ENCODE data around the gene RAP1GAP2.

RAP1GAP2 gene

GRCh38 chr17:2909846-2910234 lies 113.6 kb downstream of the RAP1GAP2 start:
- H3K4me1 ChIP-seq (ENCODE audit: control insufficient read depth, low read length) = no peaks in the 10 kb centered on the region
- TF ChIP-seq CTCF (IDR thresholded peaks at IDR 0.05; ENCODE audit: low read depth, low read length, poor library complexity, severe bottlenecking) (no peak), EZH2phosphoT487 (IDR thresholded peaks at IDR 0.05; ENCODE audit: borderline replicate concordance, low read length) (no peak)
- H3K4me3 ChIP-seq (ENCODE audit: low read length) = no peak overlapping the region
- no peaks in the 10 kb centered on the region for H3F3A ChIP-seq (ENCODE audit: control insufficient read depth, insufficient read depth)
- no peak overlapping the region for H3K4me2 ChIP-seq (ENCODE audit: low read length)
- no peaks in the 10 kb centered on the region for H3K9me2 ChIP-seq (replicated peaks; ENCODE audit: control insufficient read depth, low read length)
- H3K27me3 ChIP-seq (ENCODE audit: control insufficient read depth, low read length) = no peaks in the 10 kb centered on the region
- H4K20me1 ChIP-seq (ENCODE audit: control insufficient read depth, insufficient read depth, low read depth, low read length) = no peaks in the 10 kb centered on the region
- peaks cover 4% of the 10 kb centered on the region; the same call in 1 of the 2 replicates for H3K9me3 ChIP-seq (ENCODE audit: control insufficient read depth, insufficient read depth, low read length)
- peaks cover 17% of the 10 kb centered on the region for H3K36me3 ChIP-seq (ENCODE audit: control insufficient read depth, low read length)
- H3K79me2 ChIP-seq (ENCODE audit: control insufficient read depth, low read length) = no peaks in the 10 kb centered on the region
- H3K27ac ChIP-seq (ENCODE audit: low read depth, low read length) = no peak overlapping the region

DNA sequence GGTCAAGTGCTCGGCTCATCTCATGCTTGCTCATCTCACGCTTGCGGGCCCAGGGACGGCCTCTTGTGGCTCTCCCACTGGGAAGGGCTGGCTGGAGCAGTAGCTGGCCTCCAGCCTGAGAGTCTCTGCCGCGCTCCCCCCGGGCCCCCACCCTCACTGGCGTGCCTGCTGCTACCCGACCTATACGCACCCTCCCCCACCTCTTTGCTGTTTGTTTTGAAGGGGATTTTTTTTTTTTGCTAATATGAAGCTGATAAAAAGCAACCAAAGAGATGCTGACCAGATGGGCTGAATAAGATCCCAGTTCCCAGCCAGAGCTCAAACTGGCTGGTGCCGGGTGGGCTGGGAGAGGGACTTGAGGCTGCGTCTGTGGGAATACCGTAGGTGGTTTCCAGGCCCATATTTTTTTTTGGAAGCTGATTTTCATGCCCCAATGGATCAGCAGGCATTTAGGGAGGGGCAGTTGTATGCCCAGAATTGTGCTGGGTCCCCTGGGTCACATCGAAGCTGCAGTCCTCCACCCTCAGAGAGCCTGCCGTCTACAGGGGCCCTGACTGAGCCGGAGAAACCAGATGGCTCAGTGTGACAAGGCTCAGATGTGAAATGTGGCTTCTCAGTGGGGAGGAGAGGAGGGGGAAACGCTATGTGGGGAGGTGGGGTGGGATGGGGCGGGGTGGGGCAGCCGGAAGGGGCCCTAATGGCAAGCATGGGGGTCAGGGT lies 115.0 kb downstream of the RAP1GAP2 start:
- no peaks in the 10 kb centered on the region for H3K4me1 ChIP-seq (ENCODE audit: control insufficient read depth, low read length)
- no peaks in the 10 kb centered on the region for H3F3A ChIP-seq (ENCODE audit: control insufficient read depth, insufficient read depth)
- H3K27me3 ChIP-seq (ENCODE audit: control insufficient read depth, low read length) = no peaks in the 10 kb centered on the region
- TF ChIP-seq EZH2phosphoT487 (IDR thresholded peaks at IDR 0.05; ENCODE audit: borderline replicate concordance, low read length) = no peak
- no peak for TF ChIP-seq CTCF (IDR thresholded peaks at IDR 0.05; ENCODE audit: low read depth, low read length, poor library complexity, severe bottlenecking)
- peaks cover 4% of the 10 kb centered on the region; the same call in 1 of the 2 replicates for H3K9me3 ChIP-seq (ENCODE audit: control insufficient read depth, insufficient read depth, low read length)
- no peaks in the 10 kb centered on the region for H3K79me2 ChIP-seq (ENCODE audit: control insufficient read depth, low read length)
- H3K4me3 ChIP-seq (ENCODE audit: low read length) = no peak overlapping the region
- no peak overlapping the region for H3K4me2 ChIP-seq (ENCODE audit: low read length)
- no peak overlapping the region for H3K27ac ChIP-seq (ENCODE audit: low read depth, low read length)
- H3K9me2 ChIP-seq (replicated peaks; ENCODE audit: control insufficient read depth, low read length) = no peaks in the 10 kb centered on the region
- H3K36me3 ChIP-seq (ENCODE audit: control insufficient read depth, low read length) = peaks cover 8% of the 10 kb centered on the region
- H4K20me1 ChIP-seq (ENCODE audit: control insufficient read depth, insufficient read depth, low read depth, low read length) = no peaks in the 10 kb centered on the region

DNA sequence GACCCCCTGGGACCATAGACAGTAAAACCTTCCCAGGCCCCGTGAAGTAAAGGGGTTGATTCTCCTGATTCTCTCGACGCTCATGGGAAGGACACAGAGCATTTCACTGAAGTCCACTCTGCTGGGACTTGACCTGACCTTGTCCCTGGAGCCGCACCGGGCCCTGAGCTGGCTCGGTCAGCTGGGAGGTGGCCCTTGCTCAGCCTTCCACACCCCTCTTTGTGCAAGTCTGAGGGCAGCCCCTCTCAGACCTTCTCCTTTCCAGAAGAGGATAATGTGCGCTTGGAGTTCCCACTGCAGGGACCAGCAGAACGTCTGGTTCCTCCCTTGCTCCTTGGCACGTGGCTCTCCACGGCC lies 115.5 kb downstream of the RAP1GAP2 start:
- no peaks in the 10 kb centered on the region for H3K79me2 ChIP-seq (ENCODE audit: control insufficient read depth, low read length)
- H3K4me2 ChIP-seq (ENCODE audit: low read length) = no peak overlapping the region
- H3K9me2 ChIP-seq (replicated peaks; ENCODE audit: control insufficient read depth, low read length) = no peaks in the 10 kb centered on the region
- H4K20me1 ChIP-seq (ENCODE audit: control insufficient read depth, insufficient read depth, low read depth, low read length) = no peaks in the 10 kb centered on the region
- H3K27me3 ChIP-seq (ENCODE audit: control insufficient read depth, low read length) = no peaks in the 10 kb centered on the region
- no peaks in the 10 kb centered on the region for H3K9me3 ChIP-seq (ENCODE audit: control insufficient read depth, insufficient read depth, low read length)
- no peak overlapping the region for H3K4me3 ChIP-seq (ENCODE audit: low read length)
- no peak overlapping the region for H3K27ac ChIP-seq (ENCODE audit: low read depth, low read length)
- TF ChIP-seq CTCF (IDR thresholded peaks at IDR 0.05; ENCODE audit: low read depth, low read length, poor library complexity, severe bottlenecking) (no peak), EZH2phosphoT487 (IDR thresholded peaks at IDR 0.05; ENCODE audit: borderline replicate concordance, low read length) (no peak)
- no peaks in the 10 kb centered on the region for H3K4me1 ChIP-seq (ENCODE audit: control insufficient read depth, low read length)
- peaks cover 2% of the 10 kb centered on the region for H3K36me3 ChIP-seq (ENCODE audit: control insufficient read depth, low read length)
- H3F3A ChIP-seq (ENCODE audit: control insufficient read depth, insufficient read depth) = no peaks in the 10 kb centered on the region

Measured in DOHH2 (cell line).